IPS-NIHi11 (cell line): Measurements from ENCODE around the gene ST3GAL4.

Source experiments
- DNase-seq: peaks from one replicate; pipeline ENCODE4 v3.0.0; 2012; ENCODE audit warnings: mixed read lengths, low spot score

The ST3GAL4 gene

DNA sequence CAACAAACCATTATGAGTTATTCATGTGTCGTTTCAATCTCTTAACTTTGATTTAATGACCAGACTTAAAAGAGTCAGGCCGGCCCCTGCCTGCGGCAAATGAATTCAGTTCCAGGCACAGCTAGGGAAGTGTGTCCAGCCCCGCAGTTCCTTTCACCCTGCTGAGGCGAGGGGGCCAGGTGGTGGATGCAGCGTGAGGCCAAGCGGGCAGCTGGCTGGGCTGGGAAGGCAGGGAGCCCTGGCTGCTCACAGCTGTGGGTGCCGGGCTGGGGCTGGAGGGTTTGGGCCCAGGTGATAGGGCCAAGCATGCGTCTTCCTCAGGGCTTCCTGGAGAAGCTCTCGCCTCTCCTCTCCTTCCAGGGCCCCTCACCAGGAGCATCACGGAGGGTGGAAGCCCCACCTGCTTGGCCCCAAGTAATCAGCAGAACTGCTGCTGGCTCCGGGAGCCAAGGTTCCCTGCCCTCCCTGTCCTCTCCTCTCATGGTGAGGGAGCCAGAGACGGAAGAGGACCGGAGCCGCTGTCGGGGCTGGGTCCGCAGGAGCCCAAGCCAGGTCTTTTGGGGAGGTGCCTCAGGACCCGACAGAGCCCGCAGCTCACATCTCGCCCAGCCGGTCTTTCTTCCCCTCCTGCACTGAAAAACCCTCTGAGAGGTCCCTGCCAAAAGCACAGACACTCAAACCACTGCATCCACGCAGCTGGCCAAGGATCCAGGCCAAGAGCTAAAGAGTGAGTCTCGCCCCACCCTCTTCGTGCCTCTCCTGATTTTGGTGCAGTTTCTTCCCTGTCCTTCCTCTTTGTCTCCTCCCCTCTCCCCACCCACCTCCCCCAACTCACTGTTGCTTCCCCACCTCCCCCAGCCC, 97.0 kb downstream of the ST3GAL4 start:
- no peak for DNase-seq

GRCh38 chr11:126456089-126456488, 100.6 kb downstream of the ST3GAL4 start:
- no peak for DNase-seq

- no peak for DNase-seq
Measured at GRCh38 chr11:126456783-126457542, 101.5 kb downstream of the ST3GAL4 start.

DNA sequence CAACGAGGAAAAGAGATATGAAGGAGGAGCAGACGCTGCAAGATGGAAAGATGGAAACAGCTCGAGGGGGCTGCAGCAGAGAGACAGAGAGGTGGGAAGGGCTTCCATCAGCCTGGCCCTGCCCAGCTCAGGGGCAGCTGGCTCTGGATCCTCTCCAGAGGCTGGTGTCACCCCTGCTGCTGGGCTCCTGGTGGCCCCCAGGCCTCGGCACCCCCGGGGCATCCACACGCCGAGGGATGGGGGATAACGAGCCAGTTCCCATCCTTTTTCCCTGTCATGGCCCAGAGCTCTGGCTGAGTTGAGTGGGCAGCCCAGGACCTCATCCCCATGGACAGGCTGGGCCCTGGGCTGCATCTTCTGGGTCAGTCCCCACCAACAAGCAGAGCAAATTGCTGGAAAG, 102.3 kb downstream of the ST3GAL4 start:
- DNase-seq: no peak

DNA sequence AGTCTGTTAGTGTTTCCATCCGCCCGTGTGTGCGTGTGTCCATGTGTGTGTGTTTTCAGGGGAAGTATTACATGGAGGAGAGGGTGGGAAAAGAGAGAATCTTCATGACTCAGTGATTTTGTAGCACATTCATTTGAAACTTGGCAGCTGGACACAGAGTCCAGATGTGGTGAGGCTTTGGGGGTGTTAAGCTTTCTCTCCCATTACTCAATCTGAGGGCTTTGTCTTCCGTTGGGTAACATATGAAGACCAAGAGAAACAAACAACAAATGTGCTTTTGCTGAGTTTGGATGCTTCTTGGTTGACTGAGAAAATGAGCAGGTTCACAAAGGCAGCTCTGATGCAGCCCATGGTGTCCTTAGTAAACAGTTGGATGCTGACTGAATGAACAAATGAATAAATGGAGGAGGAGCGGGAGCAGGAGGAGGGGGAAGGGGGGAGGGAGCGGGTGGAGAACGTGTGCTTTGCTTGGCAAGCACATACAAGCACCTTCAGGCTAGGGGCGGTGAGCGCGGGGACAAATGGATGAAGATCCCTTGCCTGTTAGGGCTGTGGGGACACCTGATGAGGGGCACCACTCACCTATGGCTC, 104.3 kb downstream of the ST3GAL4 start:
- no peak for DNase-seq

DNA sequence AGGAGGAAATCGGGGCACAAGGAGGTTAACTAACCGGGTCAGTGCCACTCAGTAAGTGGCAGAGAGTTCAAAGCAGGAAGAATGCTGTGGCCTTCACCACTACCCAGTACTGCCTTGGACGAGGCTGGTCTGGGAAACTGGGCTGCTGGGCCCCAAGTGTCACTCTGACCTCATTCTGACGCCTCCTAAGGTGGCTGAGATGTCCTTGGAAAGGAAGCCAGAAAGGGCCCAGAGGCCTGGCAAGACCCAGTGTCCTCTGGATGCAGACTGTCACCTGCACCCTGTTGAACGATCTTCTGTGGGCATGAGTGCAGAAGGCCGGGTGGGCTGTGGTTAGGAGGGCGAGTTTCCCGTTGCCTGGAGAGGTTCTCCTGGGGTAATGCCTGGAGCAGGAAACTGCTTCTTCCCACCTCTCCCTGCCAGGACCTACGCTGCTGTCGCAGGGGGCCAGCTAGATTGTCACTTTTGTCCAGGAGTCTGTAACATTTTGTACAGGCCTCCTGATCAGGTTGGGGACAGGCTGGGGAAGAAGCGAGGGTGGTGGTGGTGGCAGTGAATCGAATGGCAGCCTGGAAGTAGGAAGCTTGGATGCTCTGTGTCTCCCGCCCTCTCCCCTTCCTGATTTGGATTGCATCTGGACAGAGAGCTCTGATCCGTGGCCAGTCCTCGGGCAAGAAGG, 105.1 kb downstream of the ST3GAL4 start:
- no peak for DNase-seq

DNA sequence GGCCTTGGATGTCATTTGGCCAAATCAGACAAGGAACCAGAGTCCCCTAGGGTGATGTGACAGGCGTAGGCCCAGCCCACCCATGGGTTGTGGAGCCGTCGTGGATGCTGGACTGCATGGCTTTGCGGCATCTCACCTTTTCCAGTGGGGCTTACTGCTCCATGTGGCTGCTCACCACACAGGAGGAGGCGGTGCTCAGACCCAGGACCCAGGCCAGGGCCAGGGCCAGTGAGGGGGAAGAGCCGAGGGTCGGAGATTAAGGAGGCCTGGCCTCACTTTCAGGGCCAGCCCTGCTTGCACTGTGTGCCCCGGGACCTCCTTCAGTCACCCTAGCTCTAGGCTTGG, 105.6 kb downstream of the ST3GAL4 start:
- DNase-seq: no peak

GRCh38 chr11:126461996-126462395, 106.5 kb downstream of the ST3GAL4 start:
- DNase-seq: no peak

GRCh38 chr11:126462422-126462821, 106.9 kb downstream of the ST3GAL4 start:
- no peak for DNase-seq
